Measurements from ENCODE around the gene PPP4R3B. TPM values are rescaled to one million over a fixed set of nuclear protein-coding genes. Genes with fewer than 3 reads are reported as not detected.

Gene PPP4R3B
- total RNA-seq, 1 experiment from 2014 or later = 40.8 TPM

DNA sequence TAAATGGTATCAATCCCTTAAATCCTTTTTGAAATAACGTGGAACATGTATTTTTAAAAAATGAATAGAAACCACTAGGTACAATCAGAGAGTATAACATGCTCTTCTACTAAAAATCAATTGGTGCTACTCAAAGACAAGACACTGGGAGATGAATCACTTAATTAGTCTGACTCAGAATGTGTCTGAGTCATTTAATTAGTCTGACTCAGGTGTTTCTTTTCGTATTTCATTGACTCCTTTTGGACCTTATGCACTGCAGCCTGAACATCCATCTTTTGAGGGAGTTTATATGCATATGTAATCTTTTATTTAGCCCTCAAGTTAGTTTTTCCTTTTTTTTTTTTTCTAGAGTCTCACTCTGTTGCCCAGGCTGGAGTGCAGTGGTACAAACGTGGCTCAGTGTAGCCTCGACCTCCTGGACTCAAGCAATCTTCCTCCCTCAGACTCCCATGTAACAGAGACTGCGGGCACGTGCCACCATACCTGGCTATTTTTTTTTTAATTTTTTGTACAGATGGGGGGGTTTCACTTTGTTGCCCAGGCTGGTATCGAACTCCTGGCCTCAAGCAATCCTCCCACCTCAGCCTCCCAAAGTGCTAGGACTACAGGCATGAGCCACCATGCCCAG is 26.5 kb downstream of the PPP4R3B start (continued):
- TF ChIP-seq, protein P1, sequence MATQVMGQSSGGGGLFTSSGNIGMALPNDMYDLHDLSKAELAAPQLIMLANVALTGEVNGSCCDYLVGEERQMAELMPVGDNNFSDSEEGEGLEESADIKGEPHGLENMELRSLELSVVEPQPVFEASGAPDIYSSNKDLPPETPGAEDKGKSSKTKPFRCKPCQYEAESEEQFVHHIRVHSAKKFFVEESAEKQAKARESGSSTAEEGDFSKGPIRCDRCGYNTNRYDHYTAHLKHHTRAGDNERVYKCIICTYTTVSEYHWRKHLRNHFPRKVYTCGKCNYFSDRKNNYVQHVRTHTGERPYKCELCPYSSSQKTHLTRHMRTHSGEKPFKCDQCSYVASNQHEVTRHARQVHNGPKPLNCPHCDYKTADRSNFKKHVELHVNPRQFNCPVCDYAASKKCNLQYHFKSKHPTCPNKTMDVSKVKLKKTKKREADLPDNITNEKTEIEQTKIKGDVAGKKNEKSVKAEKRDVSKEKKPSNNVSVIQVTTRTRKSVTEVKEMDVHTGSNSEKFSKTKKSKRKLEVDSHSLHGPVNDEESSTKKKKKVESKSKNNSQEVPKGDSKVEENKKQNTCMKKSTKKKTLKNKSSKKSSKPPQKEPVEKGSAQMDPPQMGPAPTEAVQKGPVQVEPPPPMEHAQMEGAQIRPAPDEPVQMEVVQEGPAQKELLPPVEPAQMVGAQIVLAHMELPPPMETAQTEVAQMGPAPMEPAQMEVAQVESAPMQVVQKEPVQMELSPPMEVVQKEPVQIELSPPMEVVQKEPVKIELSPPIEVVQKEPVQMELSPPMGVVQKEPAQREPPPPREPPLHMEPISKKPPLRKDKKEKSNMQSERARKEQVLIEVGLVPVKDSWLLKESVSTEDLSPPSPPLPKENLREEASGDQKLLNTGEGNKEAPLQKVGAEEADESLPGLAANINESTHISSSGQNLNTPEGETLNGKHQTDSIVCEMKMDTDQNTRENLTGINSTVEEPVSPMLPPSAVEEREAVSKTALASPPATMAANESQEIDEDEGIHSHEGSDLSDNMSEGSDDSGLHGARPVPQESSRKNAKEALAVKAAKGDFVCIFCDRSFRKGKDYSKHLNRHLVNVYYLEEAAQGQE (IDR thresholded peaks at IDR 0.05; ENCODE audit: low read depth) = no peak

DNA sequence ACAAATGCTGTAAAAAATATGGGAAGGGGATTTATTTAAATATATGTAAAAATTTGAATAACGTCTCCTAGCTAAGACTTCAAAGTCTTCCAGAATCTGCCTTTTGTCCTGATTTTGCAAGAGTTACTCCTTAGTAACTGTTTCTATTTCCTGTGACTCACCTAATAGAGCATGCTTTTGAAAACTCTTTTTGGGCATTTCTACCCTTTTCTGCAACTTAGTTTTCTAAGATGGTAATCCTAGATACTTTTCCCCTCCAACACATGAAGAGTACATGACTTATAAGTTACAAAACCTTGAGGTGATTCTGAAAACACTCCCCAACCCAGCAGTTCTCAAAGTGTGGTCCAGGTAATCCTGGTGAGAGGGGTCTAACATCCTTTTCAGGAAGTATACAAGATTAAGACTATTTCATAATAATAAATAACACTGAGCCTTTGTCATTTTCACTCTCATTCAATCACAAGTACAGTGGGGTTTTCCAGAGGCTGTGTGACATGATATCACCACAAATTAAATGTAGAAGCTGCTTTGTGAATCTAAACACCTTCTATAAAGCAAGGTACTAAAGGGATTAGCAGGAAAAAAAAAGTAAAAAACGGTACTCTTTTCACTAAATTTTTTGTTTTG is 31.9 kb downstream of the PPP4R3B start:
- no peak for ATAC-seq

More for the DNA sequence above, 31.9 kb downstream of the PPP4R3B start:
- Histone ChIP-seq H3K79me2 (ENCODE audit: insufficient read depth, low read length) (peaks cover 2% of the 10 kb centered on the region; the same call in 1 of the 2 replicates), H3K9ac (ENCODE audit: low read length) (no peak overlapping the region), H2AFZ (ENCODE audit: low read depth, low read length, poor library complexity, severe bottlenecking) (no peak overlapping the region), H3K27ac (ENCODE audit: low read depth, low read length) (no peak overlapping the region), H3K9me2 (ENCODE audit: insufficient read depth) (no peaks in the 10 kb centered on the region), H3K36me3 (ENCODE audit: control insufficient read depth in 1 of 2, insufficient read depth in 2 of 2, low read length in 2 of 2) (peaks cover 0 to 6% of the 10 kb centered on the region in 2 experiments; a peak in 1 of 4 replicates), H3K4me1 (ENCODE audit: control insufficient read depth in 1 of 2, insufficient read depth in 2 of 2, low read length in 2 of 2) (peaks cover 2 to 10% of the 10 kb centered on the region in 2 experiments; a peak in 3 of 4 replicates), H3K27me3 (ENCODE audit: insufficient read depth, low read length) (no peaks in the 10 kb centered on the region), H3K9me3 (ENCODE audit: control insufficient read depth in 1 of 2, insufficient read depth in 1 of 2, low read depth in 1 of 2, low read length in 2 of 2) (no peaks in the 10 kb centered on the region), H4K20me1 (ENCODE audit: insufficient read depth) (no peaks in the 10 kb centered on the region), H3K4me3 (replicated peaks in 1 of 2; ENCODE audit: low read depth in 1 of 2, low read length in 2 of 2) (no peak overlapping the region), H3K4me2 (ENCODE audit: low read length) (peak overlapping the region; percentile 18; the same call in 1 of the 2 replicates)
- intact Hi-C loops (cut with micrococcal nuclease) = no loop called here
- RAD21 ChIA-PET (ENCODE audit: low non-redundant PET in 1 of 2, low total read pairs in 2 of 2, uncharacterized antibody in 2 of 2, unreplicated experiment in 2 of 2) = no interaction called here
- no TSS peak for BruUV-seq (replicated peaks)
- no peak for TF ChIP-seq YY1 (IDR thresholded peaks at IDR 0.05; ENCODE audit: extremely low read depth, insufficient replicate concordance, low read depth, low read length)
- no peak for TF ChIP-seq SP1 (IDR thresholded peaks at IDR 0.05; ENCODE audit: low read depth)
- TF ChIP-seq POLR2A (IDR thresholded peaks at IDR 0.05; ENCODE audit: borderline replicate concordance, extremely low read depth, insufficient read depth, insufficient read length) = no peak
- TF ChIP-seq SRF (IDR thresholded peaks at IDR 0.05; ENCODE audit: low read depth) = no peak
- TF ChIP-seq ZFX (IDR thresholded peaks at IDR 0.05) = no peak
- no peak for TF ChIP-seq EZH2phosphoT487 (IDR thresholded peaks at IDR 0.05; ENCODE audit: borderline replicate concordance)
- TF ChIP-seq CEBPB (IDR thresholded peaks at IDR 0.05; ENCODE audit: low read depth) = peak; percentile 58
- TF ChIP-seq FOSL1 (IDR thresholded peaks at IDR 0.05; ENCODE audit: low read depth) = peak; percentile 37; the same call in 1 of the 2 replicates
- CTCF ChIA-PET = no interaction called here
- POLR2A ChIA-PET = no interaction called here
- no peak for DNase-seq (ENCODE audit: low read depth, low spot score)

Data from HCT116 (cell line).